Prostate gland (tissue), 2 donors: ENCODE measurements around the gene YPEL3. TPM values are rescaled to one million over a fixed set of nuclear protein-coding genes. Genes with fewer than 3 reads are reported as not detected.

Experiments used
- DNase-seq: peaks from one replicate; pipeline ENCODE4 v3.0.0-alpha.2; 2019; ENCODE audit warnings: low spot score
- H3K27ac ChIP-seq, 2 donors: fragments of 200-600 bp; sonication (generic); 2 replicates each; pipeline ENCODE4 v1.5.1; 2017 to 2019
- H3K27me3 ChIP-seq: fragments of 200-600 bp; sonication (generic); replicated peaks from 2 replicates; pipeline ENCODE4 v1.5.1; 2019; ENCODE audit not compliant: insufficient read depth
- H3K36me3 ChIP-seq, 2 donors: fragments of 200-600 bp; sonication (generic); 1 replicate in 1 of 2; 2 replicates in 1 of 2; pipeline versions ENCODE4 v1.5.1 to v1.8.1; 2017 to 2019
- H3K4me1 ChIP-seq: fragments of 200-600 bp; sonication (generic); replicated peaks from 2 replicates; pipeline ENCODE4 v1.5.1; 2019
- H3K4me3 ChIP-seq, 2 donors: fragments of 200-600 bp; sonication (generic); 2 replicates each; pipeline ENCODE4 v1.5.1; 2017 to 2019
- H3K9me3 ChIP-seq: fragments of 200-600 bp; sonication (generic); 2 replicates; pipeline ENCODE4 v1.5.1; 2017
- CTCF ChIP-seq, 4 experiments: fragments of 200-600 bp in 2 of 4; fragments of 450-650 bp in 2 of 4; sonication (generic) in 2 of 4; IDR thresholded peaks; 1 replicate in 3 of 4; 2 replicates in 1 of 4; pipeline ENCODE4 v1.5.1; 2016 to 2019; ENCODE audit warnings: antibody characterized with exemption in 4 of 4, mild to moderate bottlenecking in 2 of 4, moderate library complexity in 2 of 4
- POLR2A ChIP-seq: fragments of 450-650 bp; IDR thresholded peaks from one replicate; pipeline ENCODE4 v1.6.1; 2016; ENCODE audit warnings: antibody characterized with exemption, mild to moderate bottlenecking
- POLR2AphosphoS5 ChIP-seq: sonication (generic); formaldehyde crosslinking; IDR thresholded peaks from one replicate; pipeline ENCODE4 v1.6.1; 2017; ENCODE audit warnings: antibody characterized with exemption
- WGBS: methylation state at CpG from one replicate; pipeline ENCODE4 v1.1.5; 2018; 5-methylcytosine and 5-hydroxymethylcytosine counted together
- intact Hi-C: fragments of 100-400 bp; cut with DNase I; formaldehyde crosslinking; loops from one replicate; pipeline ENCODE4 v1.14.2; 2022
- total RNA-seq, 2 donors: library from RNA; depleted of rRNA; stranded (reverse); fragments of >200 nt; gene quantifications; one replicate each; pipeline ENCODE4 v1.1.0, GENCODE V29; 2016

The YPEL3 gene
- total RNA-seq, 2 donors from 2014 or later = 150 to 164 TPM

GRCh38 chr16:30108059-30108850, 12.2 kb upstream of the YPEL3 start:
- DNase-seq = no peak
- H3K9me3 ChIP-seq = no peaks in the 10 kb centered on the region
- 92% methylated on average over 14 of the region's 15 CpGs for WGBS
- H3K36me3 ChIP-seq = no peaks in the 10 kb centered on the region
- intact Hi-C loops = no loop called here
- H3K27ac ChIP-seq = no peak overlapping the region
- no peaks in the 10 kb centered on the region for H3K27me3 ChIP-seq
- no peaks in the 10 kb centered on the region for H3K4me1 ChIP-seq
- TF ChIP-seq CTCF (IDR thresholded peaks at IDR 0.05) = no peak
- TF ChIP-seq POLR2A = no peak
- TF ChIP-seq POLR2AphosphoS5 = no peak
- H3K4me3 ChIP-seq = no peak overlapping the region

DNA sequence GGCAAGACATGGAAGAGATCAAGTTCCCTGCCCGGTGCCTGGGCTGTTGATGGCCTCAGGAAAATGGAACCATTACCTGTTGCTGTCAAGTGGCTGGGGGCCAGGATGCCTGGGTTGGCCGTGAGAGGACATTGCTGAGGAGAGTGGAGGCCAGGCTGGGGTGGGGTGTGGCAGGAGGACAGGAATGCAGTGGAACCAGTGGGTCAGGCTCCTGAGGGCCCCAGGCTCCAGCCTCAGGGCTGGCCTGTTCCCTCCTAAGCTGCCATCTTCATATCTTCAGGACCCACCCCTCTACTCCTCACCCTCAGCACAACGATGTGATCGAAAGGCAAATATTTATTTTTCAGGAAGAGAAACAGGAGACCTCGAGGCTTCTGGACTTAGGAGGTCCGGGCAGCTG, 8.5 kb upstream of the YPEL3 start:
- 53% methylated on average over 6 of the region's 6 CpGs for WGBS
- H3K4me3 ChIP-seq = no peak overlapping the region
- no peaks in the 10 kb centered on the region for H3K4me1 ChIP-seq
- DNase-seq = no peak
- H3K9me3 ChIP-seq = no peaks in the 10 kb centered on the region
- intact Hi-C loops = no loop called here
- no peak overlapping the region for H3K27ac ChIP-seq
- no peaks in the 10 kb centered on the region for H3K27me3 ChIP-seq
- H3K36me3 ChIP-seq = no peaks in the 10 kb centered on the region
- TF ChIP-seq CTCF (IDR thresholded peaks at IDR 0.05) = no peak

DNA sequence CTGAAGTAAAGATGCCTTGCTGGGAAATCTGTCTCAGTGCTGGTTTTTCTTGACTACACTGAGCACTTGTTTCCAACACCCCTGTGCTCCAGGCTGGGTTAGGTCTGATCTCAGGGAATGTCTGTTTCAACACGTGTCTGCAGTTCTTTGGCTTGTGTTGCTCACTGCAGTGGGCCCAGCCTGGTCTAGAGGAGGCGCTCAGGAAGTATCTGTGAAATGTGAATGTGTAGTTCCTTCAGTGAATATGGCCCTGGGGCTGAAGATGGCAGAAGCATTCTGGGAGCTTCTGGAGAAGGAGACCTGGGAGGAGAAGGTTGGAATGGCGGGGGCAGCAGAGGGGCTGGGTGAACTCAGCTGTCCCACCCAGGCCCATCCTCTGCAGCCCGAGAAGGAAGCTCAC, 8.1 kb upstream of the YPEL3 start:
- no peak for TF ChIP-seq POLR2AphosphoS5
- no peak for TF ChIP-seq CTCF (IDR thresholded peaks at IDR 0.05)
- TF ChIP-seq POLR2A = no peak
- H3K27me3 ChIP-seq = no peaks in the 10 kb centered on the region
- no peak overlapping the region for H3K4me3 ChIP-seq
- no peak overlapping the region for H3K27ac ChIP-seq
- H3K4me1 ChIP-seq = no peaks in the 10 kb centered on the region
- intact Hi-C loops = no loop called here
- no peaks in the 10 kb centered on the region for H3K36me3 ChIP-seq
- WGBS = 67% methylated on average over 4 of the region's 4 CpGs
- H3K9me3 ChIP-seq = no peaks in the 10 kb centered on the region
- DNase-seq = no peak

DNA sequence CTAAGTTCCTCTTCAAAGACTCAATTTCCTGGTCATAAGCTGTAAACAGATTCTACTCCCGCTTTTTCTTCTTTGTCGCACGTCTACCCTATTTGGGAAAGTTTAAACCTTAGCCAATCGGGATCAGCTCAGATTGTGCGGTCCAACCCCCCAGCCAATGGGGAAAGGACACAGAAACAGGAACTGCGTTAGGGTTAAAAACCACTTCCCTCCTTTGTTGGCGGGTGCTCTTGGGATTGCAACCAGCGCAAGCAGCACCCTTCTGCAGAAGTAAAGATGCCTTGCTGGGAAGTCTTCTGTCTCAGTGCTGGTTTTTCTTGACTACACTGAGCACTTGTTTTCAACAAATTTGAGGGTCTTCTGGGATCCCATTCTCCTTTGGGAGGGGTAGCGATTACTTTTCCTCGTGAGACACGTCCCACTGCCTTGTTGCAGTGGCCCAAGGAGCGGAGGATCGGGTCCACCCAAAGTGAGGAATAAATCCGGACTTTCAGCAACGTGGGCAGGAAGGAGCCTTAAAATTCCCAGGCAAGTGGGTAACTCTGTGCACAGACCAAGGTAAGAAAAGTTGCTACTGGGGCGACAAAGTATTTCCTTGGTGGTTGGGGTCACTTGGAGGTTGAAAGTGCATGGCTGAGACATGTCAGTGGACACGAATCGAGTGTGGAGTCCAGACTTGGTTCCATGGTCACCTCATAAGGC, 1.0 kb upstream of the YPEL3 start:
- no peak for DNase-seq
- WGBS = 97% methylated on average over 18 of the region's 18 CpGs
- peak overlapping the region; percentile 93 to 97 for H3K27ac ChIP-seq
- intact Hi-C loops = loop anchor here (10.0 kb wide), 2 partner anchors 278 to 308 kb away; partner anchors contain the start of genes MYL11, TBC1D10B and ZNF771
- no peaks in the 10 kb centered on the region for H3K9me3 ChIP-seq
- peaks cover 12% of the 10 kb centered on the region for H3K4me1 ChIP-seq
- no peak overlapping the region for H3K4me3 ChIP-seq
- TF ChIP-seq POLR2A (no peak), CTCF (IDR thresholded peaks at IDR 0.05) (no peak), POLR2AphosphoS5 (no peak)
- no peaks in the 10 kb centered on the region for H3K27me3 ChIP-seq
- no peaks in the 10 kb centered on the region for H3K36me3 ChIP-seq
